Gastrocnemius medialis (tissue), 4 donors: ENCODE results near the gene FAM174C. TPM values are rescaled to one million over a fixed set of nuclear protein-coding genes. Genes with fewer than 3 reads are reported as not detected.
"Not testable (repeated sequence)": the region's sequence is repeated elsewhere in the genome, so short reads cannot be mapped to it uniquely, and the experiment has no call there.

Experiments used
- ATAC-seq, 2 donors: fragments of 150-250 bp; one replicate each; pipeline ENCODE4 v1.9.1; 2016
- DNase-seq, 2 donors: peaks; one replicate each; pipeline ENCODE4 v3.0.0-alpha.2; 2019
- H3K27ac ChIP-seq, 4 donors: fragments of 200-600 bp; sonication (generic); 1 replicate in 1 of 4; 2 replicates in 3 of 4; pipeline ENCODE4 v1.5.1; 2016 to 2018; ENCODE audit warnings: mild to moderate bottlenecking in 2 of 4, moderate library complexity in 1 of 4
- H3K27me3 ChIP-seq, 3 donors: fragments of 200-600 bp; sonication (generic) in 2 of 3; 1 replicate in 1 of 3; 2 replicates in 2 of 3; pipeline versions ENCODE4 v1.5.1 to v1.6.0; 2016 to 2019; ENCODE audit warnings: mild to moderate bottlenecking in 1 of 3, moderate library complexity in 1 of 3
- H3K36me3 ChIP-seq, 2 donors: fragments of 200-600 bp; sonication (generic) in 1 of 2; one replicate each; pipeline ENCODE4 v1.5.1; 2017 to 2018
- H3K4me1 ChIP-seq, 2 donors: fragments of 200-600 bp; sonication (generic) in 1 of 2; one replicate each; pipeline ENCODE4 v1.5.1; 2016 to 2017; ENCODE audit warnings: mild to moderate bottlenecking in 2 of 2
- H3K4me3 ChIP-seq, 4 donors: fragments of 200-600 bp; sonication (generic) in 3 of 4; 1 replicate in 1 of 4; 2 replicates in 3 of 4; pipeline ENCODE4 v1.5.1; 2016 to 2019; ENCODE audit warnings: mild to moderate bottlenecking in 2 of 4
- H3K9me3 ChIP-seq, 3 donors: fragments of 200-600 bp; sonication (generic) in 2 of 3; 1 replicate in 1 of 3; 2 replicates in 2 of 3; pipeline ENCODE4 v1.5.1; 2016 to 2019
- CTCF ChIP-seq, 5 experiments: fragments of 450-650 bp in 3 of 5; fragments of 200-600 bp in 2 of 5; sonication (generic) in 2 of 5; IDR thresholded peaks in 4 of 5; conservative IDR thresholded peaks in 1 of 5; 1 replicate in 4 of 5; 2 replicates in 1 of 5; pipeline ENCODE4 v1.5.1; 2016 to 2019; ENCODE audit warnings: antibody characterized with exemption in 5 of 5, mild to moderate bottlenecking in 3 of 5, moderate library complexity in 3 of 5
- POLR2A ChIP-seq, 2 donors: fragments of 450-650 bp; IDR thresholded peaks; one replicate each; pipeline ENCODE4 v1.6.1; 2017; ENCODE audit warnings: antibody characterized with exemption in 2 of 2, mild to moderate bottlenecking in 2 of 2, moderate library complexity in 2 of 2
- in situ Hi-C, 4 donors: fragments of 200-750 bp; cut with MboI; loops; one replicate each; pipeline versions ENCODE4 v1.15.0 to v1.8.0; 2017; ENCODE audit warnings: low sequenced_read_pairs in 4 of 4
- intact Hi-C: fragments of 100-400 bp; cut with DNase I; formaldehyde crosslinking; loops from one replicate; pipeline ENCODE4 v1.15.1; 2023; ENCODE audit warnings: low total_unique reads
- total RNA-seq, 4 donors: library from RNA; depleted of rRNA; stranded (reverse); fragments of >200 nt; gene quantifications; one replicate each; pipeline versions ENCODE4 v1.1.0 to v1.2.3, GENCODE V29; 2016

FAM174C gene
- total RNA-seq, 4 donors from 2014 or later = 18.7 to 36.7 (median 28.7) TPM

- TF ChIP-seq POLR2A (IDR thresholded peaks at IDR 0.05) = no peak
- peak in 4 of 5 experiments; percentile 55 to 69 (median 56) for TF ChIP-seq CTCF (IDR thresholded peaks at IDR 0.05 in 4 of 5, conservative IDR thresholded peaks at IDR 0.05 in 1 of 5)
- Histone ChIP-seq H3K9me3 (no peaks in the 10 kb centered on the region), H3K27ac (no peak overlapping the region), H3K4me3 (peak overlapping the region in 3 of 4 donors; percentile 2 to 42 (median 33)), H3K4me1 (no peaks in the 10 kb centered on the region), H3K27me3 (peaks cover 39 to 45% (median 43%) of the 10 kb centered on the region in 3 donors), H3K36me3 (no peaks in the 10 kb centered on the region)
- intact Hi-C loops = no loop called here
- in situ Hi-C loops = no loop called here
- ATAC-seq (peak; percentile 64 to 72), DNase-seq (no peak)
These were observed 40.3 kb downstream of the FAM174C start for GRCh38 chr19:1315470-1316166.

GRCh38 chr19:1316466-1316865, 41.1 kb downstream of the FAM174C start:
- Histone ChIP-seq H3K36me3 (no peaks in the 10 kb centered on the region), H3K4me3 (no peak overlapping the region), H3K27me3 (peaks cover 41 to 44% (median 43%) of the 10 kb centered on the region in 3 donors), H3K4me1 (no peaks in the 10 kb centered on the region), H3K9me3 (no peaks in the 10 kb centered on the region), H3K27ac (no peak overlapping the region)
- ATAC-seq (no peak), DNase-seq (no peak)
- intact Hi-C loops = no loop called here
- in situ Hi-C loops = no loop called here
- TF ChIP-seq POLR2A (IDR thresholded peaks at IDR 0.05) (no peak), CTCF (IDR thresholded peaks at IDR 0.05 in 4 of 5, conservative IDR thresholded peaks at IDR 0.05 in 1 of 5) (no peak)

GRCh38 chr19:1317274-1318003, 42.1 kb downstream of the FAM174C start:
- intact Hi-C loops (no loop called here), in situ Hi-C loops (no loop called here)
- TF ChIP-seq POLR2A (IDR thresholded peaks at IDR 0.05) (no peak), CTCF (IDR thresholded peaks at IDR 0.05 in 4 of 5, conservative IDR thresholded peaks at IDR 0.05 in 1 of 5) (no peak)
- no peak overlapping the region for H3K27ac ChIP-seq
- no peak for ATAC-seq
- no peaks in the 10 kb centered on the region for H3K4me1 ChIP-seq
- no peaks in the 10 kb centered on the region for H3K36me3 ChIP-seq
- no peak overlapping the region for H3K4me3 ChIP-seq
- H3K27me3 ChIP-seq = peaks cover 40 to 46% (median 44%) of the 10 kb centered on the region in 3 donors
- H3K9me3 ChIP-seq = no peaks in the 10 kb centered on the region
- DNase-seq = no peak

- H3K4me3 ChIP-seq = no peak overlapping the region
- TF ChIP-seq CTCF (IDR thresholded peaks at IDR 0.05 in 4 of 5, conservative IDR thresholded peaks at IDR 0.05 in 1 of 5) = no peak
- no peak for TF ChIP-seq POLR2A (IDR thresholded peaks at IDR 0.05)
- intact Hi-C loops = no loop called here
These were observed 43.5 kb downstream of the FAM174C start for GRCh38 chr19:1318678-1319471.

GRCh38 chr19:1320282-1320650, 44.9 kb downstream of the FAM174C start:
- H3K36me3 ChIP-seq, in situ Hi-C loops, DNase-seq, intact Hi-C loops, ATAC-seq, H3K27ac ChIP-seq, H3K9me3 ChIP-seq, H3K4me3 ChIP-seq, H3K4me1 ChIP-seq: not testable (repeated sequence)
- peaks cover 42 to 46% (median 43%) of the 10 kb centered on the region in 3 donors for H3K27me3 ChIP-seq

More at GRCh38 chr19:1318678-1319471, 43.5 kb downstream of the FAM174C start:
- H3K27ac ChIP-seq = no peak overlapping the region
- no peaks in the 10 kb centered on the region for H3K36me3 ChIP-seq
- H3K27me3 ChIP-seq = peaks cover 34 to 41% (median 40%) of the 10 kb centered on the region in 3 donors
- no peaks in the 10 kb centered on the region for H3K9me3 ChIP-seq
- no peaks in the 10 kb centered on the region for H3K4me1 ChIP-seq
- ATAC-seq (no peak), DNase-seq (no peak)
- in situ Hi-C loops = no loop called here
